Suprapubic skin (tissue), 4 donors: Measurements from ENCODE around the gene TUBA1C. TPM values are rescaled to one million over a fixed set of nuclear protein-coding genes. Genes with fewer than 3 reads are reported as not detected.

Experiments used
- DNase-seq, 2 donors: peaks; one replicate each; pipeline ENCODE4 v3.0.0-alpha.2; 2019; ENCODE audit warnings: low spot score in 2 of 2
- H3K27ac ChIP-seq: fragments of 200-600 bp; sonication (generic); one replicate; pipeline ENCODE4 v1.5.1; 2019
- H3K27me3 ChIP-seq: fragments of 200-600 bp; sonication (generic); one replicate; pipeline ENCODE4 v1.5.1; 2019
- H3K36me3 ChIP-seq: fragments of 200-600 bp; sonication (generic); one replicate; pipeline ENCODE4 v1.5.1; 2019
- H3K4me1 ChIP-seq: fragments of 200-600 bp; sonication (generic); one replicate; pipeline ENCODE4 v1.5.1; 2019
- H3K4me3 ChIP-seq: fragments of 200-600 bp; sonication (generic); one replicate; pipeline ENCODE4 v1.5.1; 2019; ENCODE audit warnings: mild to moderate bottlenecking
- H3K9me3 ChIP-seq: fragments of 200-600 bp; sonication (generic); one replicate; pipeline ENCODE4 v1.5.1; 2019
- CTCF ChIP-seq, 2 donors: fragments of 200-600 bp in 1 of 2; fragments of 450-650 bp in 1 of 2; sonication (generic) in 1 of 2; IDR thresholded peaks; one replicate each; pipeline ENCODE4 v1.5.1; 2016 to 2019; ENCODE audit warnings: antibody characterized with exemption in 2 of 2, mild to moderate bottlenecking in 1 of 2, moderate library complexity in 1 of 2
- EP300 ChIP-seq: sonication (generic); formaldehyde crosslinking; IDR thresholded peaks from one replicate; pipeline ENCODE4 v1.6.1; 2017; ENCODE audit warnings: antibody characterized with exemption
- POLR2A ChIP-seq, 2 donors: fragments of 450-650 bp; IDR thresholded peaks; one replicate each; pipeline ENCODE4 v1.6.1; 2017; ENCODE audit warnings: antibody characterized with exemption in 2 of 2, mild to moderate bottlenecking in 2 of 2, moderate library complexity in 2 of 2
- POLR2AphosphoS5 ChIP-seq, 3 donors: sonication (generic); formaldehyde crosslinking; IDR thresholded peaks; one replicate each; pipeline ENCODE4 v1.6.1; 2017; ENCODE audit warnings: antibody characterized with exemption in 3 of 3
- WGBS: methylation state at CpG from one replicate; pipeline ENCODE4 v1.1.5; 2018; 5-methylcytosine and 5-hydroxymethylcytosine counted together
- total RNA-seq, 4 donors: library from RNA; depleted of rRNA; stranded (reverse); fragments of >200 nt; gene quantifications; one replicate each; pipeline ENCODE4 v1.1.0, GENCODE V29; 2016

The TUBA1C gene
- total RNA-seq, 4 donors from 2014 or later, result 115 to 747 (median 609) TPM

GRCh38 chr12:49288412-49288853, 23.6 kb downstream of the TUBA1C start:
- H3K27me3 ChIP-seq, result peaks cover 7% of the 10 kb centered on the region
- TF ChIP-seq EP300, result no peak
- peak; percentile 80 to 85 for TF ChIP-seq CTCF (IDR thresholded peaks at IDR 0.05)
- no peak for TF ChIP-seq POLR2AphosphoS5 (IDR thresholded peaks at IDR 0.05)
- DNase-seq, result no peak
- H3K9me3 ChIP-seq, result no peaks in the 10 kb centered on the region
- no peak overlapping the region for H3K4me3 ChIP-seq
- H3K27ac ChIP-seq, result no peak overlapping the region
- no peaks in the 10 kb centered on the region for H3K36me3 ChIP-seq
- 11% methylated on average over 11 of the region's 11 CpGs for WGBS
- peaks cover 17% of the 10 kb centered on the region for H3K4me1 ChIP-seq

- Histone ChIP-seq H3K4me3 (no peak overlapping the region), H3K4me1 (peaks cover 21% of the 10 kb centered on the region), H3K27me3 (peaks cover 1% of the 10 kb centered on the region), H3K27ac (no peak overlapping the region), H3K9me3 (no peaks in the 10 kb centered on the region), H3K36me3 (no peaks in the 10 kb centered on the region)
- TF ChIP-seq CTCF (IDR thresholded peaks at IDR 0.05), result no peak
- no peak for TF ChIP-seq POLR2A (IDR thresholded peaks at IDR 0.05)
- TF ChIP-seq POLR2AphosphoS5 (IDR thresholded peaks at IDR 0.05), result no peak
- TF ChIP-seq EP300, result no peak
- no peak for DNase-seq
- WGBS, result 71% methylated on average over 9 of the region's 9 CpGs
Measured at GRCh38 chr12:49288922-49289555, 24.2 kb downstream of the TUBA1C start.

DNA sequence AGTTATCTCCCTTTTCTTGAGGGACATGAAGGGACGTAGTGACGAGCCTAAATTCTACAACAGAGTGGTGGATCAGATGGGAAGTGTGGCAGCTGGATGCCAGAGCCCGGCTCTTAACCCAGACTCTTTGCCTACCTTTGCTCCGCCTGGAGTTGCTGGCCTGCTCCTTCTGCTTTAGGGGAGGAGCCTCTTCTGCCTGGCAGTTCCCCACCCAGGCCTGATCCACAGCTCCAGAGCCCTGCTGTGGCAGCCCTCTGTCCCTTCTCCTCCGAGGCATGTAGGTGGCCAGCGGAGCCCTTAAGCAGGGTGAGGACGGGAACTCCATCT, 27.8 kb downstream of the TUBA1C start:
- peaks cover 29% of the 10 kb centered on the region for H3K27me3 ChIP-seq
- no peaks in the 10 kb centered on the region for H3K9me3 ChIP-seq
- H3K4me3 ChIP-seq, result no peak overlapping the region
- H3K36me3 ChIP-seq, result no peaks in the 10 kb centered on the region
- H3K4me1 ChIP-seq, result peaks cover 49% of the 10 kb centered on the region
- TF ChIP-seq EP300 (no peak), CTCF (IDR thresholded peaks at IDR 0.05) (no peak), POLR2A (IDR thresholded peaks at IDR 0.05) (no peak), POLR2AphosphoS5 (IDR thresholded peaks at IDR 0.05) (no peak)
- no peak for DNase-seq
- 33% methylated on average over 7 of the region's 7 CpGs for WGBS
- H3K27ac ChIP-seq, result peak overlapping the region; percentile 10

- Histone ChIP-seq H3K27me3 (peaks cover 35% of the 10 kb centered on the region), H3K4me1 (peaks cover 50% of the 10 kb centered on the region), H3K36me3 (no peaks in the 10 kb centered on the region), H3K4me3 (peak overlapping the region; percentile 1), H3K27ac (peak overlapping the region; percentile 10), H3K9me3 (no peaks in the 10 kb centered on the region)
- TF ChIP-seq EP300, result no peak
- no peak for TF ChIP-seq POLR2AphosphoS5 (IDR thresholded peaks at IDR 0.05)
- no peak for TF ChIP-seq CTCF (IDR thresholded peaks at IDR 0.05)
- TF ChIP-seq POLR2A (IDR thresholded peaks at IDR 0.05), result no peak
- 45% methylated on average over 7 of the region's 18 CpGs for WGBS
- peak in 1 of 2 donors; percentile 66 for DNase-seq
Measured at GRCh38 chr12:49293056-49293956, 28.4 kb downstream of the TUBA1C start.
